ENCODE measurements around the gene STX2.

Gene STX2

GRCh38 chr12:130835011-130835410, 4.0 kb downstream of the STX2 start:
- H3K27ac ChIP-seq = no peak overlapping the region
- TF ChIP-seq, protein P1, sequence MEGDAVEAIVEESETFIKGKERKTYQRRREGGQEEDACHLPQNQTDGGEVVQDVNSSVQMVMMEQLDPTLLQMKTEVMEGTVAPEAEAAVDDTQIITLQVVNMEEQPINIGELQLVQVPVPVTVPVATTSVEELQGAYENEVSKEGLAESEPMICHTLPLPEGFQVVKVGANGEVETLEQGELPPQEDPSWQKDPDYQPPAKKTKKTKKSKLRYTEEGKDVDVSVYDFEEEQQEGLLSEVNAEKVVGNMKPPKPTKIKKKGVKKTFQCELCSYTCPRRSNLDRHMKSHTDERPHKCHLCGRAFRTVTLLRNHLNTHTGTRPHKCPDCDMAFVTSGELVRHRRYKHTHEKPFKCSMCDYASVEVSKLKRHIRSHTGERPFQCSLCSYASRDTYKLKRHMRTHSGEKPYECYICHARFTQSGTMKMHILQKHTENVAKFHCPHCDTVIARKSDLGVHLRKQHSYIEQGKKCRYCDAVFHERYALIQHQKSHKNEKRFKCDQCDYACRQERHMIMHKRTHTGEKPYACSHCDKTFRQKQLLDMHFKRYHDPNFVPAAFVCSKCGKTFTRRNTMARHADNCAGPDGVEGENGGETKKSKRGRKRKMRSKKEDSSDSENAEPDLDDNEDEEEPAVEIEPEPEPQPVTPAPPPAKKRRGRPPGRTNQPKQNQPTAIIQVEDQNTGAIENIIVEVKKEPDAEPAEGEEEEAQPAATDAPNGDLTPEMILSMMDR (conservative IDR thresholded peaks at IDR 0.05) = no peak

- H3K27ac ChIP-seq = no peak overlapping the region
- TF ChIP-seq, protein P1 (conservative IDR thresholded peaks at IDR 0.05) = no peak
Observed at GRCh38 chr12:130832561-130833209, 6.4 kb downstream of the STX2 start.

DNA sequence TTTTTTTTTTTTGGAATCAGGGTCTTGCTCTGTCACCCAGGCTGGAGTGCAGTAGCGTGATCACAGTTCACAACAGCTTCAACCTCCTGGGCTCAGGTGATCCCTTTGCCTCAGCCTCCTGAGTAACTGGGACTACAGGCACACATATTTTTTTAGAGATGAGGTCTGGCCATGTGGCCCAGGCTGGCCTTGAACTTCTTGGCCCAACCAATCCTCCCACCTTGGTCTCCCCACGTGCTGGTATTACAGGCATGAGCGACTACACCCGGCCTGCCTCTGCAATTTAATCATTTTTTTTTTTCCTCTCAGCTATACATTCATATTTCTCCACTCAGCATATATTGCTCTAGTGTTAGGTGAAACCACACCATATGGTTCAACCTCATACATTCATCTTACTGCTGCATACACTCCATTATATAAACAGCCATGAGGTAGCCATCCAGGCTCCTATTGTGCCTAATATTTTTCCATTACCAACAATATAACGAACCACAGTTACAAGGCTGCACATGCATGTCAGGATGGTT, 7.1 kb downstream of the STX2 start:
- H3K27ac ChIP-seq = no peak overlapping the region
- TF ChIP-seq, protein P1 (conservative IDR thresholded peaks at IDR 0.05) = no peak

DNA sequence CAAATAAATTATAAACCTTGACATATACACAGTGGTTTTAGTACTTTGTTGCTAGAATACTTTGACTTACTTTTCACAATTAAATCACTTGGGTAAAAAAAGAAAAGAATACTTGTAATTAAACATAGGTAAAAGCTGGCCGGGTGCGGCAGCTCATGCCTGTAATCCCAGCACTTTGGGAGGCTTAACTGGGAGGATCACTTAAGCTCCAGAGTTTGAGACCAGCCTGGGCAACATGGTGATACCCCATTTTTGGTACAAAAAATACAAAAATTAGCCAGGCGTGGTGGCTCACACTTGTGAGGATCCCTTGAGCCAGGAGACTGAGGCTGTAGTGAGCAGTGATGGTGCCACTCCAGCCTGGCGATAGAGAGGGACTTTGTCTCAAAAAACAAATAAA, 7.8 kb downstream of the STX2 start:
- TF ChIP-seq, protein P1 (conservative IDR thresholded peaks at IDR 0.05) = no peak

GRCh38 chr12:130830246-130830551, 8.9 kb downstream of the STX2 start:
- no peak overlapping the region for H3K27ac ChIP-seq
- TF ChIP-seq, protein P1 (conservative IDR thresholded peaks at IDR 0.05) = no peak

More for the DNA sequence above, 7.8 kb downstream of the STX2 start:
- H3K27ac ChIP-seq = no peak overlapping the region

- H3K27ac ChIP-seq = no peak overlapping the region
- TF ChIP-seq, protein P1 (conservative IDR thresholded peaks at IDR 0.05) = no peak
Observed at GRCh38 chr12:130829391-130830245, 9.4 kb downstream of the STX2 start.

DNA sequence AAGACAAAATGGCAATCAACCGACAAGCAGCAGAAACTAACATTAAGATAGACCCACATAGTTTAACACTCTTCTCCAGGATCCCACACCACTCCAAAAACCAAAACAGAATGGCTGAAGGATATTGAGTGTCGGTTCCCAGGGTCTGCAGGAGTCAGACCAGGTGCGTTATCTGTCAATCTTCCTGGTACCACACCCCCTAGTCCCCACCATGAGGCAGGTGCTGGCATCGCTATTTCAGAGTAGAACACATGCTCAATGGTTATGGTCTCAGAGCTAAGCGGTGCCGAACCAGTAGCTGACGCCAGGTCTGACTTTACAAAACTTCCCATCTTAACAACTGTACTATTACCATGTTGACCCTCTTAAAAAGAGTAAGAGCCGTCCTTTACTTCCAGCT, 10.2 kb downstream of the STX2 start:
- TF ChIP-seq, protein P1 (conservative IDR thresholded peaks at IDR 0.05) = no peak
- no peak overlapping the region for H3K27ac ChIP-seq

All from VCaP (cell line).